GM21528 (cell line): Measurements from ENCODE around the gene PAX8.

Experiments used
- ATAC-seq: cut with Tn5 transposase; IDR thresholded peaks from one replicate; pipeline ENCODE4 v1.9.1; 2021; ENCODE audit warnings: mild to moderate bottlenecking, moderate library complexity; ENCODE audit not compliant: unreplicated experiment, low FRiP score

PAX8 gene

DNA sequence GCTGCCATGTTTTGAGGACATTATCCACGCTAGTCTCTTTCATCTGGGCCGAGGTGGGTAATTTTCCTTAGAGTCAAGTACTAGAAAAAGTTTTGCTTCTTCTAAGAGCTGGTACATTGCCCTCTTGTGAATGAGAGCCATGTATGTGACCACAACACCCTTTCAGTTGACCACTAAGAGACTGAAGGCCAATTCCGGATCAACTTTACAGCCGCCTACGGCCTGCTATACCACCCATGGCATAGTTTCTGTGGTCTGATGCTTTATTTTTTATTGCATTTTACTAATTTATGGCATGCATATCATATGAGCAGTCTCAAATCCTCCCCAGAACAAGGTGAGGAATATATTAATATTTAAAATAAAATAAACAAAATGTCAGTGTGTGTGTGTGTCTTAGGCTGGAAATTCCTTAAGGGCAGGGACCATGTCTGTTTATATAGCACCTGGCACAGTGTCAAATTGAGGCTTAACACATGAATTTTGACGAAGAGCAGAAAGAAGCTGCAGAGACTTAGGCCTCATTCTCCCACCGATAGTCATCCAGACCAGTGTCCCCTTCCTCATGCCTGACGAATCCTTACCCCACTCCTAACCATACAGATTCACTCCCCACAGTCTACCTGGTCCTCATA is 69.6 kb downstream of the PAX8 start:
- no peak for ATAC-seq

DNA sequence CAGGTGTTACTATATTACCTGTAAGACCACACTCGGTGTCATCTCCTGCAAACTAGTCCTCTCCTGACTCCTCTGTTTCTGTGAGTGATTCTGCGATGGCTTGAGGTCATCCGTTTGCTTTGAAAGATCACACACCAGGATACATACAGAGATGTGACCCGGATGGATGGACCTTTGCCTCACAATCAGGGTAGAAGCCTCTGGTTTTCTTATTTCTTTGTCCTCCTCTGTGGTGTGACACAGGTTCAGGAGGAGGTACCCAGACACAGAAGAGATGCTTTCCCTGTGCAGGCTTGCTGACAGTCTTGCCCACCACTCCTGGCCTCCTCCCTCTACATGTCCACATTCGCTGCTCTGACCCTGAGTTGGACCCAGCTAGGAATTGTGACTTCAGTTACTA is 70.3 kb downstream of the PAX8 start:
- ATAC-seq, result no peak

DNA sequence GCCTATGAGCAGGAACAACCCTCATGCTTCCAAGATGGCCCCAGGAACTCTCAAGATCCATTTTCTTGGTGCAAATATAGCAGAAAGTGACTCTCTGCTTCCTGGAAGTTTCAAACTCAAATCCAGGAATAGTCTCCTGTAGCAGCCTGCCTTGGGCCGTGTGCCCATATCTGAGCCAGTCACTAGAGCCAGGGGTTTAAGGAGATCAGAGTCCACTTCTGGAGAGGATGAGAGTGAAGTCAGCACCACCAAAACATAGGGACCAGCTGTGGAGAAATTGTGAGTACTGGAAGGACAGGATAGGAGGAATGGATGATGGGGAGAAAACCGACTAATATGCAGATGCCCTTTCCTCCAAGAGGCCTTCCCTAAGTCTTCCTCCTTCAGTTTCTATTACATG is 71.7 kb downstream of the PAX8 start:
- no peak for ATAC-seq

DNA sequence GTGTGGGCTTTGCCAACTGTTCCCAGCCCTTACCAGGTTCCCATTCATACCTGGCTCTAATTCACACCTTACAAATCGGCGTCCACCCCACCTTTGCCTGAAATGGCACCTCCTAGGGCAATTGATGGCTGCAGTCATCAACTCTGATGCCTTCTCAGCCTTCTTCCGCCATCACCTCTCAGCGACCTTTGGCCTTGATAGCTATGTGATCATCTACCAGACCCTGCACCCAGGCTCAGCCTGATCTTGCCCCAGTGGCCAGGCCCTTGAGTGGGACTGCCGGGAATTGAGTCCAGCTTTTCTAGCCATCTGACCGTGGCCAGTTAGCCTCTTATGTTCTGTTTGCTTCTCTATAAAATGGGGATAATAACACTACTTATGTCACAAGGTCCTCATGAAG is 72.5 kb downstream of the PAX8 start:
- ATAC-seq, result no peak

DNA sequence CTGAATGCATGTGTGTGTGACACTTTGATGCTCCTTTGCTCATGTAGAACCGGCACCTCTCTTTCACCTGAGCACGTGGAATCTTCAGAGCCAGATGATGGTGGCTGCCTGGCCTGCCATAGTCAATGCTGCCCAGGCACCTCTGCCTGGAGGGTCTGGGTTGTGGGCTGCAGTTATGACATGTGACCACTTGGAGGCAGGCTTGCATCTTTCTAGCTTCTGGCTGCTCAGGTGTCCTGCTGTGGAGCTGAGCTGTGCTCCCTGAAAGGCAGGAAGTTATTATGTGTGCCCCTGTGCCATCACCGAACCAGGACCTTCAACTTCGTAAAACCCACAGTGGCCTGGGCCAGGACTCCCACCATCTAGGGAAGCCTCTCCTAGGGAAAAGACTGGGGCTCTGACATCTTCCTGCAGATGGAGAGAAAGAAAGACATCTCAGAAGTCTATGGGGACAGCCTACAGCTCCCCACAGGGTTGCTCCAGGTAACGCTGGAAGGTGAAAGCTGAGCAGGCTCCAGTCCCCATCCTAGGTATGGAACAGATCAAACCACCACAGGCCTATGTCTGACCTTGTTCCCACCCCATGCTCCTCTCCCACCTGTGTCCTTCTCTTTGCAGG is 74.7 kb downstream of the PAX8 start:
- ATAC-seq, result peak; percentile 71

DNA sequence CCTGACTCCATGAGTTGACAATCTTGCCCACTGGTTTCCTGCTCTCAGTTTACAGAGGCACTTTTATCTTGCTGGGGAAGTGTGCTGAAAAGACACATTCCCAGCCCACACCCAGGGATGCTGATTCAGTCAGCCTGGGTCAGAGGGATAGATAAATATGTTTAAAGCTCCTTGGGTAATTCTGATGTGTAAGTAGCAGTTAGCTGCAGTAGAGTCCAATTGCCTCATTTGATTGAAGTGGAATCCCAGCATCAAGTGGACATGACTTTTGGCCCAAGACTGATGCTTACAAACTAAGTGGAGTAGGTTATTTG is 75.5 kb downstream of the PAX8 start:
- ATAC-seq, result no peak

DNA sequence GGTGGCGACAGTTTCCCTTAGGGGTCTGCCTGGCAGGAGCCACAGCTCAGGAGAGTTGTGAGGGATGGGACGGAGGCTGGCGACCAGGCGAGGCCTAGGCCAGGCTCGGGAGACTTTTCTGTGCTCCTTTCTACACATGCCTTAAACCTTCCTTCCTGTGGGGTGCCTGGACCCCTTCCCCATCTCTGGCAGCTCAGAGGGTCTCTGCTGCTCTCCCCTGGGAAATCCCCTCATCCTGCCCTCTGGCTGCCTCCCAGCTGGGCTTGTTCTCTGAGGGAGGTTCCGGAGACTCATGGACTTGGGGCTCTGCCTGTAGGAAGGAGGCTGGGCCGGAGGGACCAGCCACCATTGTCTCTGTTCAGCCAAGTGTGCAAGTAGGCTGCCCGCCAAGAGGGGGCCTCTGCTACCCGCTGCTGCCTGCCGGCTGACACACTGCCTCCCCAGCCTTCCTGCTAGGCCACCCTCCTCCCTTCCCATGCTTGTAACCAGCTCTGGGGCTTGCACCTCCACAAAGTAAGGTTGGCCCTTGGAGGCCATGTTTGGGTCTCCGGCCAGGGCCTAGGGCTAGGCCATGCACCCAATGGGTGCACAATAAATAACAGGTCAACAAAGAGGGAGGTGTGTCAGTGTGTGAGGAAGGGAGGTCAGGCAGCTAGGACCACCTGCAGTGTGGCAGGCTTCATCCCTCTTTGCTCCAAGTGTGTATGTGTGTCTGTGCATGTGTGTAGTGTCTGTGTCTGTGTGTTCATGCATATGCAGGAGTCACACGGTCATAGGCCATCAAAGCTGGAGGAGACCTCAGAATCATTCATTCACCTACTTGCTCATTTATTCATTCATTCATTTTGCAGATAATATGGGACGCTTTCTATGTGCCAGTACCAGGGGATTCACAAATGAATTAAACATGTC is 76.2 kb downstream of the PAX8 start:
- ATAC-seq, result no peak

DNA sequence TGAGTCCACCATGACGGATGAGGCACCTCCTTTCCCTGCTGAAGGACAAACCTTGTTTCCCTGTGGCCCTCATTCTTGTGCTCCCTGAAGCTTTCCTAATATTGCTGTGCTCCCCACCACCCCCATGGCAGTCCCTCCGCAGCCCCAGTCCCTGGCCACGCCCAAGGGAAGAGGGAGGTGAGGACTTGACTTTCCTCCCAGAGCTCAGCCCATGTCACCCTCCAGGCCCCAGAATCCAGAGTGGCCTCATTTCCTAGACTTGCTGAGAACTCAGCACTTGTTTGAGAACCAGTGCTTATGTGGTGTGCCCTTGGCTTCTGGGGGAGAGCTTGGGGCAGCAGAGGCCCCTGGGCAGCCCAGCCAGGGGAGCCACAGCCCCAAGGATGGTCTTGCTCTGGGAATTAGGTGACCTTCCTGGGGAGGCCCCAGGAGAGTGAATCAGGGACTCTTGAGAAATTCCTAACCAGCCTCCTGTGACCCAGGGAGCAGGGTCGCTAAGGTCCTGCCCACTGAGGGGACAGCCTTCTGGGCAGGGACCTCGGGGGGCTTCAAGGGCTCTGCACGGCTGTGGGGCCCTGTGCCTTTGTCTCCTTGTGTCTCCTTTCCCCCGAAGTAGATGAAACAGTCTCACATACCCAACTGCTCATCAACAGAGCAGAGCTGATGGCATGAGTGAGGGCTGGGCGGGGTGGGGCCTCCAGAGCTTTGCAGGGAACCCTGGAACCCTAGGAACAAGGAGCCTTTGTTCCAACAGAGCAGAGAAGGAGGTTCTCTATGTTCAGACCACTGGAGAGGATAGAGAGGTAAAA is 77.0 kb downstream of the PAX8 start:
- ATAC-seq, result no peak

DNA sequence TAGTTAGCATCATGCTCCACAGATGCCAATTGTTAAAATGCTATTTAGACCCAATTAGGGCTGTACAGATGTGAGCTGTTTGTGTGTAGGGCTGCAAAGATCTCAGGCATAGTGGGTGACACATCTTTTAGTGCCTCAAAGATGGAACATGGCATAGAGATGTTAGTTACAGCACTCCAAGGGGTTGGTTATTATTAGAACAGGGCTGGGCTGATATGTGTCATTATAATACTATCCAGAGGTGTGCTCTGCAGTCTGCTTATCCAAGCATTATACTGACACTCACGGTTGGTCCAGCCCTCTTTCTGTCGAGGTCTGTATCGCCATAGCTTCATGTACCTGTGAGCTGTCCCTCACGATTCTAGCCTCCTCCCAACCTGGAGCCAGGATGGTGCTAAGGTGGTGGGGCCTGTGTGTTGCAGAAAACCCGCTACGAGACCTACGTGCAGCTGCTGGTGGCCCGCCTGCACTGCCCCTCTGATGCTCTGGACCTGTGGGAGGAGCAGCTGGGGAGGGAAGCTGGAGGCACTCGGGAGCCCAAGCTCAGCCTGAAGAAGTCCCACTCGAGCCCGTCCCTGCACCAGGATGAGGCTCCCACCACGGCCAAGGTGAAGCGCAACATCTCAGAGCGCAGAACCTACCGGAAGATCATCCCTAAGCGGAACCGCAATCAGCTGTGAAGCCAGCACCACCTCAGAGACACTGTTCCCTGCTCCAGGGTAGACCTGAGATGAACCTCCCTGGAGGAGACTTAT is 77.8 kb downstream of the PAX8 start:
- ATAC-seq, result no peak

DNA sequence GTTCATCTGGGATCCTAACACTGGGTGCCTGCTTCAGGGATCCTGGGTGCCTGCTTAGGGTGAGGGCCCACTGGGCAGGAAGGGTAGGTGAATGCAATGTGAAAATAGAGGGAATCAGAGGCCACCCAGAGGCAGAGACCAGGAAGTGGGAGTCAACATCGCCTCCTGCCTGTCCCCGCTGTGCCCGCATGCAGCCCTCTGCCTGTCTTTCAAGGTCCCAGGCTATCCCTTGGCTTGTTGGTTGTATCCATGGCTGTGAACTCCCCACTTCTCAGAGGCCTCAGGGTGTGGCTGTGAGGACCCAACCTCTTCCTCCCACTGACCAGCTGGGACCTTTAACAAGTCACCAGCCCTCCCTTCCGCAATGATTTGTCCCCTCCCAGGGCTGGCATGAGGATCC is 78.5 kb downstream of the PAX8 start:
- no peak for ATAC-seq

DNA sequence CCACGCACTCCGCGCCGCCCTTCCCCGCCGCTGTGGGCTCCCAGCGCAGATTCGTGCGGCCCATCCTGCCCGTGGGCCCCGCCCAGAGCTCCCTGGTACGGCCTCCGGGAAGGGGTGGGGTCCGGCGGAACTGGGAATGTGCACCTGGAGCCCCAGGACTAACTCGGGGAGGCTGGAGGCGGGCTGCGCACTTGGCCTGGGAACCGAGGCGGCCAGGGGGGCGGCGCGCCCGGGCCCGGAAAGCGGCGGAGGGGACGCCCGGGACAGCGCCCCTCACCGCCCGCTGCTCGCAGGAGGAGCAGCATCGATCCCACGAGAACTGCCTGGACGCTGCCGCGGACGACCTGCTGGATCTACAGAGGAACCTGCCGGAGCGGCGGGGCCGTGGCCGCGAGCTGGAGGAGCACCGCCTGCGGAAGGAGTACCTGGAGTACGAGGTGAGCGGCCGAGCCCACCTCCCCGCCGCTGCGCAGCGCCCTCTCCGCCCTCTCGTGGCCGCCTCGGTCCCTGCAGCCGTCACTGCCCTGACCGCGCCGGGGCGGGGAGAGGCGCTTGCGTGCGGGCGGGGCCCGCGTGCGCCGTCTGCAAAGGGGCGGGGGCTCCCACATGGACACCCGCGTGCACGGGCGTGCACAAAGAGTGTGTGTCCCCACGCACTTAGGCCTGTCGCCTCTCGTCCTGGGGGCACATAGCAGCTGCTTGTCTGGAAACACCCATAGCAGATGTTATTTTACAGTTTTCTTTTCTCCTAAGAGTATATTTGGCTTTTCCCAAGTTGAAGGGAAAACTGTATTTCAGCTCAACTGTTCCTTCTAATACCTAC is 79.7 kb downstream of the PAX8 start:
- peak; percentile 73 for ATAC-seq

DNA sequence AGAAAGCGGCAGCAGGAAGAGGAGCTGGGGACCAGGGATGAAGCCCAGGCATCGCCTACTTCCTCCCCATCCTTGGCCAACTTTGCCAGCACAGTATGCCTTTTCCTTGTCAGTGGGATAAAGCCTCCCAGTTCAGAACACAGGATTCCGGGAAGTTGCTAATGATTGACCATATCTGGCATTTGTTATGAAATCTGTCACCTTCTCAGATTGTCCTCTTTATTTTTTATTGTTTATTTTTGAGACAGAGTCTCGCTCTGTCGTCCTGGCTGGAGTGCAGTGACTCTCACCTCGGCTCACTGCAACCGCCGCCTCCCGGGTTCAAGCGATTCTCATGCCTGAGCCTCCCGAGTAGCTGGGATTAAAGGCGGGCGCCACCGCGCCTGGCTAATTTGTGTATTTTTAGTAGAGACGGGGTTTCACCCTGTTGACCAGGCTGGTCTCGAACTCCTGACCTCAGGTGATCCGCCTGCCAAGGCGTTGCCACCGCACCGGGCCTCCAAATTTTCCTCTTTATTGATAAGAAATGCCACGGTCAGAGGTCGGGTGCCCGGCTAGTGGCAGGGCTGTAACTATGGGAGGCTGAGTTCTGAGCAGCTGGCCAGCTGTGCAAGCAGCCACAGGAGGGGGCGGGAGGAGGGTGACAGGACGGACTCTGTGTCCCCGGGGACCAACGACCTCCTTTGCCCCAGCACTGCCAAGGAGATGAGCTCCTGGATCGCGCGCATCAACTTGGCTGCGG is 80.5 kb downstream of the PAX8 start:
- ATAC-seq, result no peak

DNA sequence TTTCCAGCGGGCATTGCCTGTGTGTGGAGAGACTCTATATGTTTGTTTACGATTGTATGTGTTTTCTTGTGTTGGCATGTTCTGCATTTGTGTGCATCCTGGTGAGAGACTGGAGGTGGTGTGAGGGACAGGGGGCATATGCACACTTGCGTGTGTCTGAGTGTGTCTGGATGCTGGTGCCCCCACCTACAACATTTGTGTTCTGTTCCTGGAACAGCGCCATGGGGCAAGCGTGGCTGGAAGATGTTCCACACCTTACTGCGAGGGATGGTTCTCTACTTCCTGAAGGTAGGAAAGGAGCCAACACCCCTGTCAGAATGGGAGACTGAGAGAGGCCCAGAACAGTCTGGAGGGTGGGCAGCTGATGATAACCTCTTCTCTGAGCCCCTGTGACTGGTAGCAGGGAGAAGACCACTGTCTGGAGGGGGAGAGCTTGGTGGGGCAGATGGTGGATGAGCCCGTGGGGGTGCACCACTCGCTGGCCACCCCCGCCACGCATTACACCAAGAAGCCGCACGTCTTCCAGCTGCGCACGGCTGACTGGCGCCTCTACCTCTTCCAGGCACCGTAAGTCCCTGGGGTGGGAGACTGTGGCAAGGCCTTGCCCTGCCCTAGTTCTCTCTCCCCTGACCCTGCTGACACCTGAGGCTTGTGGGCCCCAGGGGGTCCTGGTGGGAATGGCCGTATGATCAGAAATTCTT is 81.2 kb downstream of the PAX8 start:
- ATAC-seq, result no peak

DNA sequence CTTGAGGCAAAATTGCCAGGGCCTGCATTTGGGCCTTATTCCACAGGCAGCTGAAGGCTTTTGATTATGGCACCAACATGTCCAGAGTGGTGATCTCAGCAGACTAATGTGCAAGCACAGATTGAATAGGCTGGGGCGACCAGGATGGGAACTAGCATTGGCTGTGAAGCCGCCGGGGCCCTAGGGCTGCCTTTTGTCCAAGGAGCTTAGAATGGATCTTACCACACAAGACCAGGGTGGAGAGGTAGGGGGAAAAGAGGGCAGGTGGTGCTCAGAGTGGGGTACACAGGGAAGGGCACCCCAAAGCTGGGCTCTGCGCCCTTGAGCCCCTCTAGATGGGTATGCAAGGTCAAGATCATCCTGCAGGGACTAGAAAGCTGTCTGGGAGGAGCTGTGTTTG is 81.9 kb downstream of the PAX8 start:
- no peak for ATAC-seq

DNA sequence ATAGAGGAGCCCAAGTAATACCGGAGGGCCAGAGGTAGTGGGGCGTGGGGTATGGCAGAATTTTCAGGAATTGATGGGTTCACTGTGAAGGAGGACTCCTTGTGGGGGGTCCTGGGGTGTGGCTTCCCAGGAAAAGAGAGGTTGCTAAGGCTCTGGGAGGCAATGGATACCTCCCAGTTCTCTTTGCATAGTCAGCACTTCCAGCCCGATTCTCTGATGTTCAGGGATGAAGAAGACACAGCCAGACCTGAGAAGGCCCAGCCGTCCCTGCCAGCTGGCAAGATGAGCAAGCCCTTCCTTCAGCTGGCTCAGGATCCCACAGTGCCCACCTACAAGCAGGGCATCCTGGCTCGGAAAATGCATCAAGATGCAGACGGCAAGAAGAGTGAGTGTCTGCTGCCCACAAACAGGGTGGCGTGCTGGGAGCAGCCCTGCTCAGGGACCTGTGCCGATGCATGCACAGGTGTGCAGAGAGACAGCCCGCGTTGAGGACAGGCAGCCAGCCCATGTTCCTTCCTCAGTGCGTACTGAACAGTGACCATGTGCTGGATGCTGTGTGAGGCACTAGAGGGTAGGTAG is 82.7 kb downstream of the PAX8 start:
- ATAC-seq, result no peak

DNA sequence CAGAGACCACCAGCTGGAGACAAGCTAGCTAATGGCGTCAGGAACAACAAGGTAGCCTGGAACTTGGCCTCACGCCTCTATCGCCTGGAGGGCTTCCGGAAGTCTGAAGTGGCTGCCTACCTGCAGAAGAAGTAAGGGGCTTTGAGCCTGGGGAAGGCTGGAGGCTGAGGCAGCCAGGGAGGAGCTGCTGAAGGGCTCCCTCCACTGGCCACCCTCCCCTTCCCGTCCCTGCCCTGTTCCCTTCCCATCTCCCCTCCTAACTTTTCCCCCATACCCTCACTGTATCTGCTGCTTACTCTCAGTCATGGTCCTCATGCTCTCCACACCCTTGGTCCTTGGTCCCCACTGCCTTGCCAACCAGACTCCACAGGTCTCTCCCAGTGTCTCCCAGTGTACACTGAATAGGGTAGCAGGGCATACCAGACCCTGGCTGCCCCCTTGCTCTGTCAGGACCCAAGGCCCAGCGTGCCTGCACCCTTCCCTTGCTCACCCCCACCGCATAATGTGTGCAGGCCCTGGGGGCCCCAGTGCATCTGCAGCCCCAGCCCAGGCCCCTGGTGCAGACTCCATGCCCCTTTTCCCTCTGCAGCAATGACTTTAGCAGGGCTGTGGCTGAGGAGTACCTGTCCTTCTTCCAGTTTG is 86.1 kb downstream of the PAX8 start:
- ATAC-seq, result no peak

DNA sequence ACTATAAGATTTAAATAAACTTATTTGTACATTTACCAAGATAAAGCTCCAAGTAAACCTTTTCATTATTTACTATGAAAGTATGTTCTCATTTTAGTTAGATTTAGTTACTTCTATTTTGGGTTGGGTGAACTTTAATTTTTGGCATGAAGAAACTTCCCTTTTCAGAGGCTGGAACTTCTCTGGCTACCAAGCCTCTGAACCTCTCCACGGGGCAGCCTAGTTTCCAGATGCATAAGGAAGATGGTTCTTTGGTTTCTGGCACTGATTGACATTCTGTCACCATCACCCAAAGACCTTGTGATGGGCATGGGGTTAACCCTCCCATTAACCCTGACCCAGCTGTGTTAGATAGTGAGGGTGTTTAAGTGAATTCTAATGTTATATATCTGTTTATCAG is 87.8 kb downstream of the PAX8 start:
- no peak for ATAC-seq
